Pancreas (tissue), 10 donors: ENCODE results near the gene JADE2. TPM values are rescaled to one million over a fixed set of nuclear protein-coding genes. Genes with fewer than 3 reads are reported as not detected.

Experiments
- ATAC-seq, 4 donors: fragments of 200-7000 bp; cut with Tn5 transposase; one replicate each; pipeline versions ENCODE4 v1.8.0 to v1.9.1; 2020; ENCODE audit warnings: mild to moderate bottlenecking in 4 of 4, moderate library complexity in 4 of 4
- DNase-seq, 6 donors: peaks; one replicate each; pipeline ENCODE4 v3.0.0-alpha.2; 2020
- FAIRE-seq: peaks from 2 replicates; lab custom pipeline; 2012; peaks lifted over from hg19 to GRCh38; lab: Jason Lieb, UNC
- H3K27ac ChIP-seq, 4 donors: fragments of 200-600 bp; sonication (generic); 1 replicate in 3 of 4; 2 replicates in 1 of 4; pipeline versions ENCODE4 v1.5.0 to v1.8.0; 2020
- H3K27me3 ChIP-seq, 4 donors: fragments of 200-600 bp; one replicate each; pipeline ENCODE4 v1.8.0; 2021
- H3K36me3 ChIP-seq, 3 donors: fragments of 200-600 bp; sonication (generic) in 1 of 3; one replicate each; pipeline versions ENCODE4 v1.5.0 to v1.8.0; 2020 to 2021
- H3K4me1 ChIP-seq, 3 donors: fragments of 200-600 bp; one replicate each; pipeline ENCODE4 v1.8.0; 2021
- H3K4me3 ChIP-seq, 4 donors: fragments of 200-600 bp; sonication (generic) in 2 of 4; one replicate each; pipeline versions ENCODE4 v1.5.0 to v1.8.0; 2020 to 2021
- H3K9me3 ChIP-seq, 4 donors: fragments of 200-600 bp; one replicate each; pipeline ENCODE4 v1.8.0; 2021
- WGBS, 2 donors: extraction: QIAGEN DNeasy Blood & Tissue Kit; methylation state at CpG; one replicate each; pipeline ENCODE4 v1.1.7; 2013; 5-methylcytosine and 5-hydroxymethylcytosine counted together
- intact Hi-C, 3 donors: fragments of 100-400 bp; cut with DNase I; formaldehyde crosslinking; loops; one replicate each; pipeline versions ENCODE4 v1.11.1 to v1.14.2; 2022
- polyA plus RNA-seq, 2 donors: library from polyadenylated mRNA; stranded (reverse); fragments of 200-250 nt; gene quantifications; one replicate each; pipeline ENCODE4 v1.2.3, GENCODE V29; 2013
- total RNA-seq, 6 donors: library from RNA; stranded (reverse); fragmentation: NEBNext Ultra II Directional in 4 of 6; extraction: Animal tissue kit (Norgen Biotek cat#: 25700) in 4 of 6; gene quantifications; one replicate each; pipeline versions ENCODE4 v1.2.1 to v1.2.4, GENCODE V29; 2021 to 2023
- TF ChIP-seq, protein P1 (sequence below), 4 donors: fragments of 200-600 bp; sonication (generic) in 3 of 4; IDR thresholded peaks; one replicate each; pipeline versions ENCODE4 v1.5.0 to v1.8.0; 2021; ENCODE audit warnings: antibody characterized with exemption in 4 of 4
- donor health status: healthy with polysubstance abuse.
- donor health status: DM: no; HTN: no; CAD: no; lungs with moderate emphysema.
- donor health status: DM: no; HTN: no; CAD: no.
- donor health status: control.
- donor health status: control.
- donor health status: Bipolar disorder and iron deficiency.
- donor health status: DM: yes; HTN: yes; CAD: no.
- donor health status: DM: no; HTN: no; CAD: no.
- donor health status: DM: no; HTN: no; CAD: no.
- donor health status: DM: yes; HTN: yes; CAD: no.

Gene JADE2
- total and polyA plus RNA-seq, 8 donors, result 9.6 to 42.7 (median 26.6) TPM

DNA sequence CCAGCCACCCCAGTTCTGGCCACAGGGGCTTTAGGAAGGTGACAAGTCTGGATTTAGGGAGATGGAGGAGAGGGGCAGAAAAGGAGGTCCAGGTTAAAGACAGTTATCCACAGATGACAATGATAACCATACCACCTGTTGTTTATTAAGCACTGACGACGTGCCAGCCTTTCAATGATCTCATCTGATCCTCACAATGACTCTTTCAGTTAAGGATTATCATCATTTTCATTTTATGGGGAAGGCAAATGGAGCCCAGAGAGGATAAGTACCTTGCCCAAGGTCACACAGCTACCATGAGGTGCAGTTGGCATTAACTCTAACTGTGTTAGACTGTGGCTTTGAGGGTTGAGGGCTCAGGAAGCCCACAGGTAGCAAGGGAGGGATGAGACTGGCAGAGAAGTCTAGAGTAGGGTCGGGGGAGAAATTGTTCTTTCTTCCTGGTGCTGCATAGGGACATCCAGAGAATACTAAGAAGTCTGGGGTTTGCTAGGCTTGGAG is 21.5 kb upstream of the JADE2 start:
- peaks cover 21 to 43% (median 36%) of the 10 kb centered on the region in 3 donors for H3K4me1 ChIP-seq
- peak overlapping the region; percentile 33 to 88 (median 66) for H3K27ac ChIP-seq
- TF ChIP-seq, protein P1, sequence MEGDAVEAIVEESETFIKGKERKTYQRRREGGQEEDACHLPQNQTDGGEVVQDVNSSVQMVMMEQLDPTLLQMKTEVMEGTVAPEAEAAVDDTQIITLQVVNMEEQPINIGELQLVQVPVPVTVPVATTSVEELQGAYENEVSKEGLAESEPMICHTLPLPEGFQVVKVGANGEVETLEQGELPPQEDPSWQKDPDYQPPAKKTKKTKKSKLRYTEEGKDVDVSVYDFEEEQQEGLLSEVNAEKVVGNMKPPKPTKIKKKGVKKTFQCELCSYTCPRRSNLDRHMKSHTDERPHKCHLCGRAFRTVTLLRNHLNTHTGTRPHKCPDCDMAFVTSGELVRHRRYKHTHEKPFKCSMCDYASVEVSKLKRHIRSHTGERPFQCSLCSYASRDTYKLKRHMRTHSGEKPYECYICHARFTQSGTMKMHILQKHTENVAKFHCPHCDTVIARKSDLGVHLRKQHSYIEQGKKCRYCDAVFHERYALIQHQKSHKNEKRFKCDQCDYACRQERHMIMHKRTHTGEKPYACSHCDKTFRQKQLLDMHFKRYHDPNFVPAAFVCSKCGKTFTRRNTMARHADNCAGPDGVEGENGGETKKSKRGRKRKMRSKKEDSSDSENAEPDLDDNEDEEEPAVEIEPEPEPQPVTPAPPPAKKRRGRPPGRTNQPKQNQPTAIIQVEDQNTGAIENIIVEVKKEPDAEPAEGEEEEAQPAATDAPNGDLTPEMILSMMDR (IDR thresholded peaks at IDR 0.05), result no peak
- FAIRE-seq (no peak), DNase-seq (no peak), ATAC-seq (no peak)
- no peaks in the 10 kb centered on the region for H3K27me3 ChIP-seq
- no peak overlapping the region for H3K4me3 ChIP-seq
- intact Hi-C loops, result loop anchor here in 1 of 3 donors (10.0 kb wide), 1 partner anchor 79 kb away; no protein-coding TSS in a partner anchor
- WGBS, 2 donors, result 64% methylated on average over 3 of the region's 3 CpGs
- no peaks in the 10 kb centered on the region for H3K36me3 ChIP-seq
- no peaks in the 10 kb centered on the region for H3K9me3 ChIP-seq

DNA sequence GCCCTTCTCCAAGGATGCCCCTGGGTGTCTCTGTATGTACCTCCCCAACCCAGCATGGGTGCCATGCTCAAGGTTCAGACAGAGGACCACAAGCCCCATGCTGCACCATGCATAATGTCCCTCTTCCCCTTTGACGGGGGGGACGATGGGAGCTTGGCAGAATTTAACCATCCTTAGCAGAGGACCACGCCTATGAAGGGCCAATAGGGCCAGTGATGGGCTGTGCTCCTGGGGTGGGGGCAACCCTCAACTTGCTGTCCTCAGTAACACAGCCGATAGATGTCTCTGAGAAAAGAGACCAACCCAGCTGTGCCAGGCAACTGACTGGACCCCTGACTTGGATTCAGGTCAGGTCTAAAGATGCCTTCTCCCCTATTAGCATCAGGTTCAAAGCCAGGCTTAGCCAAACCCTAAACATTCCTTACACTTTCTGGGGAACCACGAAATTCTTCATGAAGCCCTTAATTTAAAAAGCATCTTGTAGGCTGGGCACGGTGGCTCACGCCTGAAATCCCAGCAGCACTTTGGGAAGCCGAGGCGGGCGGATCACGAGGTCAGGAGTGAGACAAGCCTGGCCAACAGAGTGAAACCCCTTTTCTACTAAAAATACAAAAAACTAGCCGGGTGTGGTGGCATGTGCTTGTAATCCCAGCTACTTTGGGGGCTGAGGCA is 20.7 kb upstream of the JADE2 start:
- no peaks in the 10 kb centered on the region for H3K36me3 ChIP-seq
- FAIRE-seq (no peak), ATAC-seq (no peak), DNase-seq (no peak)
- intact Hi-C loops, result loop anchor here in 1 of 3 donors (10.0 kb wide), 1 partner anchor 80 kb away; no protein-coding TSS in a partner anchor
- no peaks in the 10 kb centered on the region for H3K27me3 ChIP-seq
- H3K9me3 ChIP-seq, result no peaks in the 10 kb centered on the region
- 90 to 95% methylated on average over 12 of the region's 12 CpGs for WGBS, 2 donors
- H3K4me1 ChIP-seq, result peaks cover 24 to 50% (median 36%) of the 10 kb centered on the region in 3 donors
- TF ChIP-seq, protein P1 (IDR thresholded peaks at IDR 0.05), result no peak
- no peak overlapping the region for H3K4me3 ChIP-seq
- peak overlapping the region in 2 of 4 donors; percentile 88 for H3K27ac ChIP-seq

DNA sequence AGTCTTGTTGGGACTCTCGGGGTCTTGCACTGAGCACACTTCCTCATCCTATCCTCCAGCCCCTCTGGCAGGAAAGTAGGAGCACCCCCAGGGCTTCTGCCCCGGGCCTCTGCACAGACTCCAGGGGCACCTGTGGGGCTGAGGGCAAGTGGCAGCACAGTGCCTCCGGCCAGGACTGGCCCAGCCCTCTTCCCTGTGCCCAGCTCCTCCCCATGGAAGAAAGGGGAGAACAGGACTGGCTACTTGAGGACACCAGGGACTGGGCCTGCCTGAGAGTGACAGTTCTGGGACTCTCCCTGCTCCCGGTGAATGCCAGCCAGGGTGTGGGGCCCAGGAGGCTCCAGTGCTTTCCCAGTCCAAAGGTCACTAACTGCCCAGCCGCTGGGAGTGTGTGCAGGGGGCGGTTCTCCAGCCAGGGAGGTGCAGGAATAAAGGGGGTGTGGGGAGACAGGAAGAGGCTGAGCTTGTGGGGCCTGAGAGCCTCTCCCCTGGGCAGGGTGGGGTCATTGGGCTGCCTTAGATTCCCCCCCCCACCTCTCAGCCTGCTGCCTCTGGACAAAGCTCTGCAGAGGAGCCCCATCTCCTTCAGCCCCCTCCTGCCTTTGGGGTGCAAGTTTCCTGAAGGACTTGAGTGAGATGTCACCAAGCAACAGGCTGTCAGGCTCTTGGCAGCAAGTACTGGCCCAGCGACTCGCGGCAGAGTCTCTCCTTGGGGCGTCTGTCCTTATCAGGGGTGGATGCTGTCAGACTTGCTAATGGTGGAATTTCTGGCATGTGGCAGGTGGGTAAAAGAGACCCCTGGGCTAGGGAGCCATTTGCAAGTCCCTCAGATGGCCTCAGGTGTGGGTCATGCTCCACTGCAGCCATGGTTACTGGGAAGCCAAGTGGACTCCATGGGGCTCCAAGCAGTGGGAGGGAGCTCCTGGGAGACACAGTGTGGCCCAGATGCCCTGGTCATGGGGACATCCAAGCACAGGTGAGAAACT is 19.1 kb upstream of the JADE2 start:
- peaks cover 26 to 53% (median 37%) of the 10 kb centered on the region in 3 donors for H3K4me1 ChIP-seq
- peak overlapping the region; percentile 64 to 88 (median 72) for H3K27ac ChIP-seq
- H3K9me3 ChIP-seq, result no peaks in the 10 kb centered on the region
- H3K27me3 ChIP-seq, result no peaks in the 10 kb centered on the region
- DNase-seq, result peak; percentile 84 to 97 (median 96)
- FAIRE-seq, result no peak
- peak; percentile 87 to 94 (median 92) for ATAC-seq
- H3K4me3 ChIP-seq, result peak overlapping the region in 2 of 4 donors; percentile 16 to 18
- WGBS, 2 donors, result 7 to 9% methylated on average over 10 of the region's 10 CpGs
- intact Hi-C loops, result loop anchor here in 1 of 3 donors (10.0 kb wide), 1 partner anchor 82 kb away; no protein-coding TSS in a partner anchor
- no peaks in the 10 kb centered on the region for H3K36me3 ChIP-seq
- TF ChIP-seq, protein P1 (IDR thresholded peaks at IDR 0.05), result no peak

GRCh38 chr5:134507452-134507851 is 18.0 kb upstream of the JADE2 start:
- WGBS, 2 donors, result 85 to 94% methylated on average over 6 of the region's 6 CpGs
- intact Hi-C loops, result loop anchor here in 1 of 3 donors (10.0 kb wide), 1 partner anchor 83 kb away; no protein-coding TSS in a partner anchor
- Histone ChIP-seq H3K27ac (peak overlapping the region in 3 of 4 donors; percentile 70 to 88 (median 73)), H3K9me3 (no peaks in the 10 kb centered on the region), H3K4me1 (peaks cover 37 to 62% (median 49%) of the 10 kb centered on the region in 3 donors), H3K36me3 (no peaks in the 10 kb centered on the region), H3K4me3 (no peak overlapping the region), H3K27me3 (no peaks in the 10 kb centered on the region)
- DNase-seq, result peak in 1 of 6 donors; percentile 13
- ATAC-seq, result no peak
- FAIRE-seq, result no peak
- TF ChIP-seq, protein P1 (IDR thresholded peaks at IDR 0.05), result no peak
